Neural progenitor cell (in vitro differentiated cells): Measurements from ENCODE around the gene IFNK. TPM values are rescaled to one million over a fixed set of nuclear protein-coding genes. Genes with fewer than 3 reads are reported as not detected.

Source experiments
- DNase-seq: peaks from one replicate; pipeline ENCODE4 v3.0.0-alpha.2; 2016; ENCODE audit warnings: low spot score
- H2AFZ ChIP-seq: fragments of 200-600 bp; sonication (generic); replicated peaks from 2 replicates; pipeline ENCODE4 v1.6.1; 2016; ENCODE audit warnings: antibody characterized with exemption
- H3F3A ChIP-seq: fragments of 200-600 bp; sonication (generic); 2 replicates; pipeline ENCODE4 v1.6.1; 2016; ENCODE audit warnings: antibody characterized with exemption, low read depth
- H3K27ac ChIP-seq: fragments of 200-600 bp; sonication (generic); 2 replicates; pipeline ENCODE4 v1.5.1; 2016; ENCODE audit warnings: mild to moderate bottlenecking
- H3K27me3 ChIP-seq: fragments of 200-600 bp; sonication (generic); 2 replicates; pipeline ENCODE4 v1.6.1; 2016; ENCODE audit warnings: mild to moderate bottlenecking, moderate library complexity
- H3K36me3 ChIP-seq: fragments of 200-600 bp; sonication (generic); 2 replicates; pipeline ENCODE4 v1.5.1; 2016
- H3K4me1 ChIP-seq: fragments of 200-600 bp; sonication (generic); 2 replicates; pipeline ENCODE4 v1.6.1; 2016; ENCODE audit warnings: mixed run types
- H3K4me2 ChIP-seq: fragments of 200-600 bp; sonication (generic); 2 replicates; pipeline ENCODE4 v1.6.1; 2016
- H3K4me3 ChIP-seq: fragments of 200-600 bp; sonication (generic); 2 replicates; pipeline ENCODE4 v1.5.1; 2016
- H3K79me2 ChIP-seq: fragments of 200-600 bp; sonication (generic); 2 replicates; pipeline ENCODE4 v1.6.1; 2016; ENCODE audit warnings: low read depth
- H3K9ac ChIP-seq: fragments of 200-600 bp; sonication (generic); 2 replicates; pipeline ENCODE4 v1.6.1; 2016
- H3K9me3 ChIP-seq: fragments of 200-600 bp; sonication (generic); 2 replicates; pipeline ENCODE4 v1.5.1; 2016; ENCODE audit warnings: low read depth
- H4K20me1 ChIP-seq: fragments of 200-600 bp; sonication (generic); 2 replicates; pipeline ENCODE4 v1.6.1; 2016; ENCODE audit warnings: low read depth
- H3K27ac Mint-ChIP-seq: 3 replicates; pipeline ENCODE4 v1.8.0; 2021; ENCODE audit warnings: mixed read lengths
- H3K27me3 Mint-ChIP-seq: 2 replicates; pipeline ENCODE4 v1.8.0; 2022; ENCODE audit warnings: low read depth, mild to moderate bottlenecking, inconsistent platforms, moderate library complexity, mixed read lengths; ENCODE audit not compliant: insufficient read depth
- H3K36me3 Mint-ChIP-seq: 3 replicates; pipeline ENCODE4 v1.8.0; 2021; ENCODE audit warnings: mixed read lengths
- H3K4me1 Mint-ChIP-seq: 3 replicates; pipeline ENCODE4 v1.8.0; 2021; ENCODE audit warnings: mixed read lengths
- H3K4me3 Mint-ChIP-seq: 3 replicates; pipeline ENCODE4 v1.8.0; 2021; ENCODE audit warnings: mild to moderate bottlenecking, moderate library complexity, mixed read lengths
- H3K9me3 Mint-ChIP-seq: 3 replicates; pipeline ENCODE4 v1.8.0; 2020; ENCODE audit warnings: mixed read lengths
- CTCF ChIP-seq: fragments of 200-600 bp; sonication (generic); IDR thresholded peaks from 2 replicates; pipeline ENCODE4 v1.5.1; 2017; ENCODE audit warnings: antibody characterized with exemption, mild to moderate bottlenecking
- EZH2 ChIP-seq: fragments of 200-600 bp; sonication (generic); IDR thresholded peaks from 2 replicates; pipeline ENCODE4 v1.6.1; 2017; ENCODE audit warnings: antibody characterized with exemption, mild to moderate bottlenecking, moderate library complexity
- EZH2phosphoT487 ChIP-seq: fragments of 200-600 bp; sonication (generic); IDR thresholded peaks from 2 replicates; pipeline ENCODE4 v1.6.1; 2017; ENCODE audit warnings: antibody characterized with exemption
- total RNA-seq: library from RNA; depleted of rRNA; stranded (reverse); fragments of >200 nt; gene quantifications from 2 replicates; pipeline ENCODE4 v1.2.3, GENCODE V29; 2015; ENCODE audit warnings: low replicate concordance

IFNK gene
- not detected in 2 replicates for total RNA-seq

GRCh38 chr9:27524236-27524635 lies at the start of gene IFNK:
TSS of gene IFNK (plus strand) at chr9:27524290. CDS start at chr9:27524337, 47 bp downstream.
- peaks cover 2% of the 10 kb centered on the region for H3K27me3 Mint-ChIP-seq
- no peak within 1 kb of the TSS for H3K4me3 Mint-ChIP-seq
- Histone ChIP-seq H3K4me2 (no peak within 1 kb of the TSS), H3K4me3 (no peak within 1 kb of the TSS), H3K36me3 (no peaks in the 10 kb centered on the region), H3K9me3 (no peaks in the 10 kb centered on the region), H3K4me1 (peaks cover 15% of the 10 kb centered on the region), H3F3A (peaks cover 20% of the 10 kb centered on the region), H3K79me2 (peaks cover 89% of the 10 kb centered on the region), H2AFZ (no peak within 1 kb of the TSS), H3K9ac (no peak within 1 kb of the TSS), H4K20me1 (peaks cover 22% of the 10 kb centered on the region), H3K27me3 (no peaks in the 10 kb centered on the region), H3K27ac (no peak within 1 kb of the TSS)
- H3K4me1 Mint-ChIP-seq: peaks cover 13% of the 10 kb centered on the region
- no peaks in the 10 kb centered on the region for H3K9me3 Mint-ChIP-seq
- no peak for DNase-seq
- peaks cover 11% of the 10 kb centered on the region for H3K36me3 Mint-ChIP-seq
- no peak within 1 kb of the TSS for H3K27ac Mint-ChIP-seq
- TF ChIP-seq EZH2phosphoT487 (no peak), EZH2 (no peak), CTCF (no peak)

- TF ChIP-seq EZH2phosphoT487: no peak
- no peak for TF ChIP-seq CTCF
- no peak for TF ChIP-seq EZH2
- H3K9me3 ChIP-seq: peaks cover 6% of the 10 kb centered on the region
- DNase-seq: no peak
- peaks cover 62% of the 10 kb centered on the region for H3K79me2 ChIP-seq
- H3K4me1 ChIP-seq: peaks cover 47% of the 10 kb centered on the region
- peaks cover 17% of the 10 kb centered on the region for H3F3A ChIP-seq
- H3K4me3 Mint-ChIP-seq: no peak overlapping the region
- peaks cover 51% of the 10 kb centered on the region for H3K4me1 Mint-ChIP-seq
- H2AFZ ChIP-seq: no peak overlapping the region
- no peak overlapping the region for H3K4me3 ChIP-seq
- H3K4me2 ChIP-seq: no peak overlapping the region
- H3K27ac ChIP-seq: no peak overlapping the region
- peaks cover 13% of the 10 kb centered on the region for H3K9me3 Mint-ChIP-seq
- H3K36me3 ChIP-seq: peaks cover 5% of the 10 kb centered on the region
- H3K27ac Mint-ChIP-seq: no peak overlapping the region
- peaks cover 28% of the 10 kb centered on the region for H4K20me1 ChIP-seq
- H3K27me3 Mint-ChIP-seq: no peaks in the 10 kb centered on the region
- peaks cover 21% of the 10 kb centered on the region for H3K36me3 Mint-ChIP-seq
- no peak overlapping the region for H3K9ac ChIP-seq
- no peaks in the 10 kb centered on the region for H3K27me3 ChIP-seq
These were observed 49.8 kb upstream of the IFNK start for GRCh38 chr9:27474305-27474704.

- H3K36me3 Mint-ChIP-seq: peaks cover 22% of the 10 kb centered on the region
- H3K9me3 Mint-ChIP-seq: peaks cover 17% of the 10 kb centered on the region
- no peaks in the 10 kb centered on the region for H3K27me3 Mint-ChIP-seq
- Histone ChIP-seq H3K9ac (no peak overlapping the region), H4K20me1 (peaks cover 23% of the 10 kb centered on the region), H3K79me2 (peaks cover 69% of the 10 kb centered on the region), H3F3A (peaks cover 16% of the 10 kb centered on the region), H3K27me3 (no peaks in the 10 kb centered on the region), H2AFZ (no peak overlapping the region), H3K4me3 (no peak overlapping the region), H3K4me1 (peaks cover 40% of the 10 kb centered on the region), H3K4me2 (no peak overlapping the region), H3K9me3 (peaks cover 10% of the 10 kb centered on the region), H3K27ac (no peak overlapping the region), H3K36me3 (peaks cover 8% of the 10 kb centered on the region)
- no peak for DNase-seq
- no peak overlapping the region for H3K4me3 Mint-ChIP-seq
- H3K27ac Mint-ChIP-seq: no peak overlapping the region
- TF ChIP-seq EZH2 (no peak), CTCF (no peak), EZH2phosphoT487 (no peak)
- peaks cover 46% of the 10 kb centered on the region for H3K4me1 Mint-ChIP-seq
These were observed 49.0 kb upstream of the IFNK start for GRCh38 chr9:27475057-27475595.
